Mucosa of gallbladder (tissue), 1 donor: Measurements from ENCODE around the gene NLRP14. TPM values are rescaled to one million over a fixed set of nuclear protein-coding genes. Genes with fewer than 3 reads are reported as not detected.

ENCODE experiments used
- DNase-seq: peaks from one replicate; pipeline ENCODE4 v3.0.0-alpha.2; 2020; ENCODE audit warnings: low spot score
- total RNA-seq: library from RNA; stranded (reverse); gene quantifications from one replicate; pipeline ENCODE4 v1.2.1, GENCODE V29; 2021
- donor health status: DM: no; HTN: no; CAD: no.

NLRP14 gene
- total RNA-seq, 1 donor from 2014 or later, result 0.06 TPM

- no peak for DNase-seq
Measured at GRCh38 chr11:7050191-7050590, 29.9 kb downstream of the NLRP14 start.

GRCh38 chr11:7056828-7057513, 36.7 kb downstream of the NLRP14 start:
- DNase-seq, result no peak

GRCh38 chr11:7057641-7058040, 37.4 kb downstream of the NLRP14 start:
- DNase-seq, result no peak

- DNase-seq, result no peak
Measured at GRCh38 chr11:7060868-7061267, 40.6 kb downstream of the NLRP14 start.

GRCh38 chr11:7062534-7062933, 42.3 kb downstream of the NLRP14 start:
- no peak for DNase-seq

GRCh38 chr11:7072401-7073028, 52.2 kb downstream of the NLRP14 start:
- DNase-seq, result no peak

GRCh38 chr11:7077101-7077500, 56.8 kb downstream of the NLRP14 start:
- no peak for DNase-seq

- DNase-seq, result no peak
Measured at GRCh38 chr11:7079545-7080135, 59.4 kb downstream of the NLRP14 start.

GRCh38 chr11:7080900-7081299, 60.6 kb downstream of the NLRP14 start:
- no peak for DNase-seq

- DNase-seq, result no peak
Measured at GRCh38 chr11:7081441-7081840, 61.2 kb downstream of the NLRP14 start.

GRCh38 chr11:7088921-7089320, 68.6 kb downstream of the NLRP14 start, which contains the start of gene RBMXL2:
Gene RBMXL2 (plus strand): TSS chr11:7088998. CDS start chr11:7089121, 123 bp downstream.
- DNase-seq, result no peak

GRCh38 chr11:7089328-7090251, 69.3 kb downstream of the NLRP14 start:
- no peak for DNase-seq

- no peak for DNase-seq
Measured at GRCh38 chr11:7098235-7098832, 78.1 kb downstream of the NLRP14 start.

- DNase-seq, result no peak
Measured at GRCh38 chr11:7115780-7116179, 95.5 kb downstream of the NLRP14 start.

GRCh38 chr11:7116370-7116769, 96.1 kb downstream of the NLRP14 start:
- DNase-seq, result no peak

Other genes with a start within 250 kb of the NLRP14 start
- gene OR2AG2, start 248.5 kb upstream of the NLRP14 start, total RNA-seq, result not detected
- gene OR2AG1, start 237.5 kb upstream of the NLRP14 start, total RNA-seq, result not detected
- gene OR6A2, start 220.8 kb upstream of the NLRP14 start, total RNA-seq, result 0.06 TPM
- gene OR10A5, start 174.8 kb upstream of the NLRP14 start, total RNA-seq, result not detected
- gene OR10A2, start 157.4 kb upstream of the NLRP14 start, total RNA-seq, result not detected
- not detected for gene OR10A4, start 143.9 kb upstream of the NLRP14 start, total RNA-seq
- gene OR2D2, start 128.0 kb upstream of the NLRP14 start, total RNA-seq, result not detected
- not detected for gene OR2D3, start 99.5 kb upstream of the NLRP14 start, total RNA-seq
- 1.5 TPM for gene ZNF215, start 94.1 kb upstream of the NLRP14 start, total RNA-seq
- gene ZNF214, start 133 bp upstream of the NLRP14 start, total RNA-seq, result 4.1 TPM
- gene RBMXL2, start 68.5 kb downstream of the NLRP14 start, total RNA-seq, result not detected
- gene SYT9, start 231.4 kb downstream of the NLRP14 start, total RNA-seq, result 2.1 TPM